T-helper 1 cell treated with Interleukin-12 subunit alpha and Interleukin-12 subunit beta and Interleukin-4 antibody, amounts not matched to agents 30 ng/mL and 1 ng/mL, for 36 hours (primary cell): ENCODE results near the gene PTPRZ1. TPM values are rescaled to one million over a fixed set of nuclear protein-coding genes. Genes with fewer than 3 reads are reported as not detected.

ENCODE experiments used
- intact Hi-C: fragments of 100-400 bp; cut with micrococcal nuclease; formaldehyde crosslinking; loops from one replicate; pipeline ENCODE4 v1.15.1; 2024
- total RNA-seq: library from RNA; stranded (reverse); gene quantifications from 2 replicates; pipeline ENCODE4 v1.2.3, GENCODE V29; 2022

The PTPRZ1 gene
- total RNA-seq: not detected in 2 replicates

DNA sequence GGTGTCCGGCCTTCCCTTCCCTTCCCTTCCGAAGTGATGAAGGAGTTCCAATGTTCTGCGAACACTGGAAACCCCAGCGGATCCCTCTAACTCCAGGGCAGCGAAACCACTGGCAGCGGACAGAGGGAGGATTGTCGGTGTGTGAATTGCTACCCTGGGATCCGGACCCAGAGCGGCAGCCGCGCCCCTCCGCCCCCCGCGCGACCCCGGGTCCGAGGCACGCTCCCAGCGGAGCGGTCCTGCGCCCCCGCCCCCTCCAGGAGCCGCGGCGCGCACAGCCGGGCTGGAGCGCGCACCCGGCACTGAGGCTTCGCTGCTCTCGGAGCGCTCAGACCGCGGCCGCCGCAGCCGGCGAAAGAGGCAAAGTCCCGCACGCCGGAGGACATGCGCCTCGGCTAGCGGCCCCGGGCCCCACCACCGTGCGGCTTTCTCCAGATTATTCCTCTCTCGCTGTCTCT, at the start of gene PTPRZ1:
Gene PTPRZ1 (plus strand): TSS at position 331 of the 458 bp plus-strand sequence. CDS start 339 bp downstream, outside the sequence.
- intact Hi-C loops: no loop called here

DNA sequence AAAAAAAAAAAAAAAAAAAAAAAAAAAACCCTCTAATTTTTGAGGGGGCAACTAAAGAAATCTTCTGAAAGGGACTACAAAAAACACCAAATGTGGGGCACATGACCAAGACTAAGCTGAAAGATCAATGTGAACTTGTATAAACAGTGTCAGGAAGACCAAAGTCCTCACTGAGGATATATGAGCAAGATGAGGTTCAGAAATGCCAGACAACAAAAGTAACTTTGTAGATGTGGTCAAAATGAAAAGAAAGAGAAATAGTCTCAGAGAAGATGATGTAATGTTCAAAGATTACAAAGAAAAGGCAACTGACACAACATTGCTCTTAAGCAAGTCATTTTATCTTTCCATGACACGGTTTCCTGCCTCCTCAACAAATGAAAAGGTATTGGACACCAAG, 48.7 kb upstream of the PTPRZ1 start:
- intact Hi-C loops: no loop called here

DNA sequence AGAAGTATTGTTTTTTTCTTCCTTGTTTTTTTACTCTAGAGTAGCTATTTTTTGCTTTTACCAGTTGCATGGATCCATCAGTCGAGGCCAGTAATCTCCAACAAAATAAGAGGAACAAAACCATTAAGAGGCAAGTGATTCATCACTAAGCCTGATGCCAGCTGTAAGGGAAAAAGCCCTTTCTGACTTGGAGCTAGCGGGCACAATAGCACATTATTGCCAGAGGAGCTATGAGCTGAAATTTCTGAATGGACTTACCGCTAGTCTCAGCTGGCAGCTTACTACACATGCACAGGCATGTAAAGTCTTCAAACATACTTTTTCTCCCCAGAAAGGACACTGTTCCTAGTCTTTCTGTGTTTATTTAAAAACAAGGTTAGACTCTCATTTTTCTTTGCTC, 41.6 kb upstream of the PTPRZ1 start:
- intact Hi-C loops: no loop called here

DNA sequence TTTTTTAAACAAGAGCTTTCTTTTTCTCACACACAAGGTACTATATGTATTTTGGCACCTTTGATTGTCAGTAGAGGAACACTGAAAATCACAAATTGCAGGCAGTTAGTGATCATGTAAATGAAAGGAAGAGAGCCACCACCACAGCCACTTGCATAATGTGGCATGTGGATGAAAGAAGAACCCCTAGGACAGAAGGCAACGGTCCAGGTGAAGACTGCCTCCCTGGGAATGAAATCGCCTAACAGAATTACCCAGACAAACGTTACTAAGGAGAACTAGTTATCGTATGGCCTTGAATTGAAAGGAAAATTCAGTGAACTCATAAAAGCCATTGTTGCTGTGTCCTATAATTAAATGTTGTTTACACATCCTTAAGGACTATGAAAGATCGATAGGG, 41.2 kb upstream of the PTPRZ1 start:
- intact Hi-C loops: no loop called here

DNA sequence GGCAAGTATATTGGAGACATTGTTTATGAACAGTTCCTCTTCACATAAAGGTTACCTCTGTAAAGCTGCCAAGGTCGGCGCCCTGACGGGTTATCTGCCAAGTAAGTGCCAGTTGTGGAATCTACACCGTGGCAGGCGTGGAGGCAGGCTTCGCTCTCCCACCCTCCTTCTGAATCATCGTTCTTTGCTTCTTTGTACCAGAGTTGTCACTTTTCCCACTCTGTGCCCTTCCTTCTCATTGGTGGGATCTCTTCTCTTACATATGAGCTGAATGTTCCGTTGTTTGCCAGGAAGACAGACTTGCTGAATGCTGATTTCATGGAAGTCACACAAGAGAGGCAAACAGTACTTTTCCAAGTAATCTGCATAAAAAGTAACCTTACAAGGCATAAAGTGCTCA, 40.6 kb upstream of the PTPRZ1 start:
- intact Hi-C loops: no loop called here

DNA sequence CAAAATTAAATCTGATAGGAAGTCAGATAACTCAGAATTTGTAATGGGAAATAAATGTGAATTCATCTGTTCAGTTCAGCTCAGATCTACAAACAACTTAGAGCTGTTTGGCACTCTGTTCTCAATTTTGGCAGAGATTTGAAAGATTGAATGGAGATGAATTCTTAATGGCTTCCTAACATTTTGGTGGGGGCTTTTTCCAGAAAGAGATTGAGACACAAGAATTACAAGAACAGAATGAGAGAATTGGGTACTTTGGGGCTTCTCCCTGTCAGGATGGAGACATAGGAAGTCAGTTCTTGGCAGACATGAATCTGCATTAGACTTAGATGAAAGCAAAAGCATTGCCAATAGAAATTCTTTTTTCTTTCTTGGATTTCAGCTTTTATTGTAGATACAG, 39.0 kb upstream of the PTPRZ1 start:
- intact Hi-C loops: no loop called here

DNA sequence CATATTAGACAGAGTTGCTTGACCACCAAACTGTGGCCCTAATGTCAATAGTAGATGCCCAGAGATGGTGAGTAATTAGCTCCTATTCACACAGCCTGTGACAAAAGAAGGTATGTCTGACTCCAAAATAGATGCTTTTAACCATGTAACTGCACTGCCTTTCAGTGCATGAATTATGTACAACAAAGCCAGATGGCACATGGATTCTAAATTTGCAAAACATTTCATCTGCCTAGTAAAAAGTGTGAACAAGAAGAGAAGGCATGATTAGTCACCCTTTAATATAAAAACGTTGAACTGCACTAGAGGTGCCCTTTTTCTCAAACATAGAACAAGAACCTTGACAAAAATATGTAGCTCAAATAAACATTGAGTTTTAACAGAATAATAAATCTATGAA, 35.5 kb upstream of the PTPRZ1 start:
- intact Hi-C loops: no loop called here

DNA sequence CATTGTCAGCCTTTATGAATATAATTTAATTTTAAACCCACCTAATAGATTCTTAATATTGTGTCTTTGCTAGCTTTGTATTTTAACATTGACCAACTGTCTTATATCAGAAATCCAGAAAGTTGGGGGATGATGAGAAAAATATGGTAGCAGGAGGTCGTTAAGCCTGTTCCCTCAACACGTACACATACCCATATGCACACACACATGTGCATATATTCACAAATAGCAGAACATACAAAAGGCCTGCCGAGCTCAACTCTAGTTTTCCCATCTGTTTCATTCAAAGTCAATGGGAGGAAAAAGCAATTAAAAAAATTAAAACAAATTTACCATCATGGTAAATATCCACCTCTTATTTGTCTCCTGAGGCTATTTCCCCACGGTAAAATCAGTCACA, 25.9 kb upstream of the PTPRZ1 start:
- intact Hi-C loops: no loop called here

DNA sequence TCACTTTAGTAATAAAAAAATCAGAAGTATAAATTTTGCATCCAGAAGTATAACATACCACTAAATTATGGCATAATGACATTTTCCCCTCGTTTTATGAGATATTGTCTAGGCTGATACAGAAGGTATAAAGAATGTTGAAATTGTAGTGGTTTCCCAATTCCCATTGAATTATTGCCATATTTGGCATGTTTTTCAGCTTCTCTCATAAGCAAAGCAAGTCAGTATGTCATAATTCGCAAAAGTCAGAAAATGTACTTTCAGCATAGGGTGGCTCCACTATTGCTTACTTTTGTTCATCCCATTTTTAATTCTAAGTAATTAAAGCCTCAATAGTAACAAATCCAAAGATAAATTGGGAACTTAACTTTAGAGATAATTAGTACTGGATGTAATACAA, 19.7 kb upstream of the PTPRZ1 start:
- intact Hi-C loops: no loop called here

DNA sequence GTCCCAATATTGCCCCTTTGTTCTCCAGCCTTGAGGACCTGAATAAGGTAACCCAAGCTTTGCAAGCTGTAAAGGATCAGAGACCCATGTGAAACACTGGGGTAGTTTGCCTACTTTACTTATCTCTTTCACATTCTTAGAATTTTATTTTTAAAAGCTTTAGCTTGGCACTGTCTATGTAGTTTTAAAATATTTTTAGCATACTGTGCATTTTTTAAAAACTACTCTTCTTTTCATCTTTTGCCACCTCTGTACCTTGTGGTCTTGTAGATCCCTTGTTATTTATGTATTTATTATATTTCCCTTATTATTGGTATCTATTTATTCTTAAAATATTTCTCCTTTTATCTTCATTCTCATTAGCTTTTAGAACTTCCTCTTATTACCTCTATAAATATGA, 12.0 kb upstream of the PTPRZ1 start:
- intact Hi-C loops: no loop called here

DNA sequence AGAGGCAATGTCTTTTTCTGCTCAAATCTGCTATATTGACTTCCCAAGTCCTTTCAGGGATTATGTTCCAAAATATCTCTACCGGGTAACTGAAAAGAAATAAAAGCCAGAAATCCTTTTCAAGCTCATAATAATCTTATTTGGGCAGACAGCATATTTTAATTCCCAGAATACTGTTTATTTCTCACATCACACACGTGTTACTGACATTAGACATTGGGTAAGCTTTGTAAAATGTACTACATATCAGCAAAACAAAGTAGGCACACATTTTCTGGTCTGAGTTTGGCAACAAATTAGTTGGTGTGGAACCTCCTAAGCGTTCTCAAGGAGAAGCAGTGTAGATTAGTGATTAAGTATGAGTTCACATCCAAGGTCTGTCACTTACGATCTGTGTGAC, 10.4 kb upstream of the PTPRZ1 start:
- intact Hi-C loops: no loop called here

DNA sequence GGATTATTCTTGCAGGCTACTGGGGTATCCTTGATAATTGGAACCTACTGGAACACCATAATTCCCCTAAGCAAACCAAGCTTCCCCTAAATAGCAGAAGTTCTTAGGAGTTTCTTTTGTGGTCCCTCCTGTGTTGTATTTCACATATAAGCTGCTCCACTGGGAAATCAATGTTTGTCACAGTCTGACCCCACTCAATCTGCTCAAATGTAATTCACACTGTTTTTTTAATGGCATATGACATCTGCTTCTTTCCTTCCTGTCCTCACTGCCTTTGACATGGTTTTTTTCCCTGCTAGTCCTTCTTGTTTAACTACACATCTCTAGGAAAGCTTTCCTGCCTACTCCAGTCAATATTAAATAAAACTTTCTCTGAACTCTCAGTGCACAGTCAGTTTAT, 1.8 kb upstream of the PTPRZ1 start:
- intact Hi-C loops: no loop called here

DNA sequence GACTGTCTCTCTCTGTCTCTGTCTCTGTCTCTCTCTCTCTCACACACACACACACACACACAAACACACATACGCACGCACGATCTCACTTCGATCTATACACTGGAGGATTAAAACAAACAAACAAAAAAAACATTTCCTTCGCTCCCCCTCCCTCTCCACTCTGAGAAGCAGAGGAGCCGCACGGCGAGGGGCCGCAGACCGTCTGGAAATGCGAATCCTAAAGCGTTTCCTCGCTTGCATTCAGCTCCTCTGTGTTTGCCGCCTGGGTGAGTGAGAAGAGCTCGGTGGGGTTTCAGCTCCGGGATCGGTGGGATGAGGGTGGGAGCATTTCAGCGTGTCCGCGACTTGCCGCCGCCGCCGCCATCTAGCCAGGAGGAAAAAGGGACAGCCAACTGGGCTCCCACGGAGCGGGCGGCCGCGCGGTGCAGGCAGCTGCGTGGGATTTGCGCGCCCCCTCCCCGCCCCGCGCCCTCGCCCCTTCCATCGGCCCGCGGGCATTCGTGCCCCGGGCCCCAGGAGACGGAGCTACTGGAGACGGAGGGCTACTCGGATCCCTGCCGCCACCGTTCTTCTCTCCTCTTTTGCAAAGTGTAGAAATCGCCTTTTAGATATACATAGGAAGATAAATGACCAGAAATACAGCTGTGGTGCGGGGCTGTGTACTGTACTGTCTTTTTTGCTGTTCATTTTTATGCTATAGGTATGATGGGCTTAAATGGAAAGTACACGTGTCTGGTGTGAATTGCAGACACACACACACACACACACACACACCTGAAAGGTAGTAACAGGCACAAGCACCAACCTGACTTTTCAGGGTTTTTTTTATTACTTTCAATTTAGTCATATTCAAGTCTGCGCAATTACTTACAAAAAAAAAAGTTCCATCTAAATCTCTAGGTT, 581 bp downstream of the PTPRZ1 start:
- intact Hi-C loops: no loop called here

DNA sequence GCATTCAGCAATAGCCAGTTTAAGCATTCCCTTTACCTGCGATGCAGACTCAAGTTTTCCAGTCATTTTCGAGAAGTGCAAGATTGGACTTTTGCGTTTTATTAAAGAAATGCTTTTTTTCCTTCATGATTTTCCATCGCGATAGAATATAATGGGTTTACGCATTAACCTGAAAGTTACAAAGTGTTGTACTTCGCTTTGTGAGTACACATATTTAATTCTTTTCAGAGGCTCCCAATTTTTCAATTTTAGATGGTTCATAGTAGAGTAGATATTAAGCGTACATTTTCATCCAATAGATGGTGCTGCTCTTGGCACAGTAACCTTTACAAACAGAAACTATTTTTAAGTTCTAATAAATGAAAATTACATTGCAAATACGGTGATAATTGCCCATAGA, 1.3 kb downstream of the PTPRZ1 start:
- intact Hi-C loops: no loop called here

DNA sequence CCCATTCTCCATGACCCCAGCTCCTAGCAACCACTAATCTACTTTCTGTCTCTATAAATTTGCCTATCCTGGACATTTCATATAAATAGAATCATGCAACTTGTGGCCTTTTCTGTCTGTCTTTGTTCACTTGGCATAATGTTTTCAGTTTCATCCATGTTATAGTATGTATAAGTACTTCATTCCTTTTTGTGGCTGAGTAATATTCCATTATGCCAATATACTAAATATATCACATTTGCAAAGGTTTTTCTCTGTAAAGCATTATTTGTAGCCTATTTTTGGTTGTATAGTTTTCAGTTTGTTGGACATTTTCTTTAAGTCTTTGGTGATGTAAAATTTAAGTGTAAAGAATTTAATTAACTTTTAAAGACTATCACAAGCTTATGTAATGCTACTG, 2.2 kb downstream of the PTPRZ1 start:
- intact Hi-C loops: no loop called here

DNA sequence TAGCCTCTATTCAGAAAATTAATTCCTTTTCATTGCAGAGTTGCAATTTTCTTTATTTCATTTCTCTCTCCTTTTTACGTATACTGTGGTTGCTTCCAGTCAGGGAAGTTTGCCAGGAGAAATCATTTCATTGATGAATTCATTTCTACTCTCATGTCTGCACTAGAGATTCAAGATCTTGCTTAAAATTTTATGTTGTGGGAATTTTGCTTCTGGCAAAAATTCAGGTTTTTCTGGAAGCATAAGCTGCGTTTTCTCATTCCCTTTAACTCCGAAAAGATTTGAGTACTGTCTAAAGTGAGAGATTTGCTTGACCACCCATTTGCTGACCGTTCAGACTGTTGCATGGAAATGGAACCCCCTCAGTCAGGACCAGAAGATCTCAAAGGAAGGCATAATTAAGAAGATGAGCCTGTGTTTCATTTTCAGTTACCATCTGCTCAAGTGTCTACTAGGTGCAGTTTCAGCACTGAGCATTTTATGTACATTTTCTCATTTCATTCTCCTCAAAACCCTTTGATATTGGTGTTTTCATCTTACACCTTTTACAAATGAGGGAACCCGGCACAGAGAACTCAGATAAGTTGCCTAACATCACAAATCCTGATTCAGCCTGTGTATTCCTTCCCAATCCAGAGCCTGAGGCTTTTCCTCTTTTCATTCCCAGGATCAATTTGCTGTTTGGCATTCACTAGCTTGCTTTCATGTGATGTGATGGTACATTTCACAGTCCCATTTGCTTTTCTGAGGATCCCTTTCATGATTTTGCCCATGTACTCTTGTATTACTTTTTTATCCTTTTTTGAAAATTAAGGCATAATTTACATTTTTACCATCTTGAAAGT, 3.9 kb downstream of the PTPRZ1 start:
- intact Hi-C loops: no loop called here

DNA sequence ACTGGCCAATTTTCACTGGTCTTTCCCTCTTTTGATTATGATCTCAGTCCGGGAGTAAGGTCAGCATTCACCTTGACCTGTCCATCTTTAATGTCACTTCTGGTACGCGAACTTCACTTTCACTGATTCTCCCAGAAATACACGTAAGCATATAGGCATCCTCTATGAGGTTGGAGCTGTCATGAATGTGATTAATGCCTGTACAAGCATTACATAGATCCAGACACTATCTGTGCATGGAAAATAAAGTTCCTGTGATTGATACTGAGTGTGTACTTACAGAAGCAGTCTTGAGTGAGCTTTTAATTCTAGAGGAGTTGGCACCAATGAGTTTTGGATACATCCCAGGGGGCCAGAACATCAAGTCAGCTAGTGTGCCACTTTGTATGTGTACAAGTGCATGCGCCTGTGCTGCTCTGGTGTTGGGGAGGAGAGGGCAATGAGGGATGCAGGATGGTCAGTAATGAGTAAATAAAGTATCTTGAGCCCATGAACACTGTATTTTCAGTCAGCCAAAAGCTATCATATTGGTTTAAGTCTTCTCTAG, 6.0 kb downstream of the PTPRZ1 start:
- intact Hi-C loops: no loop called here

DNA sequence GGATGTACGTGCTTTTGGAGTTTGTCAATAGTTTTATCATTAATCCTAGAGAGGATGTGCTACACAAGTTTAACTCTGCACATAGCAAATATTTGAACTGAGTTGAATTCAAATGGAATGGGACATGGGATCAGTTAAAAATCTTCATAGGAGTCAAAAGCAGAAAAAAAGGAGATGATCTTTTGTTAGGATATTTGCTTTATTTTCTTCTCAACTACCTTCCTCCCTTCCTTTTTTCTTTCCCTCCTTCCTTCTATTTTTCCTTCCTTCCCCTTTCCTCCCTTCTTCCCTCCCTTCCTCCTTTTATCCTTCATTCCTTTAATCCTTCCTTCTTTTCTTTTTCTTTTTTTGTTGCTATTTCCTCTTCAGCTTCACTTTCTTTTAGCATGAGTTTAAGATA, 6.6 kb downstream of the PTPRZ1 start:
- intact Hi-C loops: no loop called here

DNA sequence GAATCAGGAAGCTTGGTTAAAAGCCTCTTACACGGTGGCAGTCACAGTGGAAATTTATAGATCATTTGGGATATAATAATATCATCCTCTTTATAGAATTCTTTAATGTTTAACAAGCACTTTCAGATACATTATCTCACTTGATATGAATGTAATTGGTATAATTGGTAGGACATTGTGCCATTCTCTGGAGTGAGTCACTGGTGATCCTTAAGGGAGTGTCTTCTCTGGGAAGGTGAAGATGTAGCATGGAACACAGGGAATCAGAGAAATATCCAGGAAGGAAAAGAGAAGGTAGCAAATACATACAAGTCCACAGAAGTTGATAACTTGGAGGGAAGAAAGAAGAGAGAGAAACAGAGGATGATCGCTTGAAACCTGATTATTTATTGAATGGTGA, 9.8 kb downstream of the PTPRZ1 start:
- intact Hi-C loops: no loop called here

DNA sequence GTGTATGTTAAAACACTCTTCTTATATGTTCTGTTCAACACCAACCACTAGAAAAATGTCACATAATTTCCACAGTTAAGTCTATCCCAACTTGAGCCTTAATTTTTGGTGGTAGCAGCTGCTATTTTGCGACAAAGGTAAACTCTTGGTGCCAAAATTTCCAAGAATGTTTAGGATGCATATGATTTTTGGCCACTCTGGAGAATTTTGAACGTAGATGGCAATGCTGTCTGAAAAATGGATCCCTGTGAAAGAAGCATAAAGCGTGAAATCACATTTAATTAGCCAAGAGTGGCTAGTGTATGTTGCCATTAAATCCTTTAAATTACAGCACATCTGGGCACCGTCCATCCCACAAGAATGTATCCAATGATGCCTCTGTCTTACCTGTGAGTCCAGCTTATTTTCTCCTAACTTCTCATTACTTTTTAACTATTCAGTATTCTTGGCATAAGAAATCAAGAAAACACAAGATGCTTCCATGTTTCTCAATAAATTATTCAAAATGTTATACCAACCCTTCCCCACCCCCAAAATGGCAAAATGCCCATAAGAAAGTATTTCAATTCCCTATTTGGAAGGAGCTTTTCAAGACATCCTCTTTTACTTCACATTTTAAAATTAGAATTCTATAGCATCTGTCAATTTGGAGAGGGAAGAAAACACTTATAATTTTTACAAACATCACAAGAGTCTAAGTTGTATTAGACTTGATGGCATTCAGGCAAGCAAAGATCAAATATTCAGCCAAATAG, 12.4 kb downstream of the PTPRZ1 start:
- intact Hi-C loops: no loop called here

DNA sequence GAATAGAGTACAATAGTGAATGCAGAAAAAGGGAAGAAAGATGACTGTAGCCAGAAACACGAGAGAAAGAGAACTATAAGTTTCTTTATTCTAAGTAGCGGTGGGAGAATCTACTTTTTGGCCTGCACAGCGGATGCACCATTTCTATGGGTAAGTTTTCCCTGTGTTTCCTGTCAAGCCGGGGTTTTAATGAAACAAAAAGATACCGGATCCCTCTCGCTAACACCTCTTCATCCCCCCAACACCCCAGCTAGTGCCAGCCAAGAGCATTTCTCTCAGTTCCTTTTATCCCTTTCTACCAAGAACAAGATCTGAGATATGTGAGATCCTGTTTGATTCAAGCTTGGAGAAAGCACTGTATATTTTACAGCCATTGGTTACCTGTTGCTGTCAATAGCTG, 14.7 kb downstream of the PTPRZ1 start:
- intact Hi-C loops: no loop called here
